GM19455 (cell line): Measurements from ENCODE around the gene PRKCSH.
"Not testable (repeated sequence)": the region's sequence is repeated elsewhere in the genome, so short reads cannot be mapped to it uniquely, and the experiment has no call there.

Experiments used
- ATAC-seq: cut with Tn5 transposase; IDR thresholded peaks from one replicate; pipeline ENCODE4 v1.9.1; 2021; ENCODE audit not compliant: unreplicated experiment

The PRKCSH gene

GRCh38 chr19:11450570-11451326, 15.3 kb downstream of the PRKCSH start:
- ATAC-seq = no peak

DNA sequence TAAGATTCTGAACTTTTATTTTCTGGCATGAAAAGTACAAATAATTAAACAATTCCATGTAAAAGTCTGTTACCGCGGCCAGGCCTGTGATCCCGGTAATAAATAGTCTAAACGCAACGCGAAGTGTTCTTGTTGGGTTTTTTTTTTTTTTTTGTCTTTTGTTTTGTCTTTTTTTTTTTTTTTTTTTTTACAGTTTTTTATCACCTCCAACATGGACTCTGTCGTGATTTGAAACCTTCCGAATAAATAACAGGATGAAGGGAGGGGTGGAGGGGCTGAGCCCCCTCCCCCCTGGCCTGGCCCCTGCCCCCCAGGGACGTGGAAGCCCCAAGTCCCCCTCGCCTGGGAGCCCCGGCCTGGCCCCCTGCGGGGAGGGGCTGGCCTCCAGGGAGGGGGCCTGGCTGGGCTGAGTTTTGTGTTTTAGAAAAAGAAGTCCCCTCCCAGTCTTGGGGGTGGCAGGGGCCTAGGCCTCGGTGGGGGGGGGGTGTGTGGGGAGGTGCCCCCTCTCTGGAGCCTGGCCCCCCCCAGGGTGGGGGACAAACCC, 16.0 kb downstream of the PRKCSH start:
- ATAC-seq = no peak

GRCh38 chr19:11451871-11452619, 16.6 kb downstream of the PRKCSH start:
- ATAC-seq = no peak

DNA sequence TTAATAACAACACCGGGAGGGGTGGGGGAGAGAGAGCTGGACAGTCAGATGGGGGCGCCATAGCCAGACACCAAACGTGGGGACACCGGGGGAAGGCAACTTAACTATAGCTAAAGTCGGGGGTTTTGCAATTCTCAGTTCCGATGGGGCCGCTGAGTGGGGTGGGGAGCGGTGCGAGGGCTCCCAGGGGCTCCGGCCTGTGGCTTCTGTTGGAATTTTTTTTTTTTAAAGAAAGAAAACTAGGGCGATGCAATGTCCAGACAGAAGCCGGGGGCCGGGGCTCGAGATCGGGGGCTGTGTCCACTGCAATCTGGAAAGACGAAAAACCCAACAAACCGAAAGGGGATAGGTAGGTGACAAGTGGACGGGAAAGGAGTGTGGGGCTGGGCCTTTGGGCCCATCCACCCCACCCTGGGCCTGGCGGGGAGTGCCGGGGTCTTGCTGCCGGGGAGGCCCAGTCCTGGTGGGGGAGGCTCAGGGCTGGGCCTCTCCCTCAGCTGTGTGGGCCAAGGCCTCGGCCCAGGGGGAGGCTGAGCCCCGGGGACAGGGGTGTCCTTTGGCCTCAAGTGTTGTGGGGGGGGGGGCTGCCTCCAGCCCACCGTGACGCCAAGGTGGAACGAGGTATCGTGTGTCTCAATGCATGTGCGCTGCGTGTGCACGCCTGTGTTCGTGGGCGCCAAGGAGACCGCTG, 17.3 kb downstream of the PRKCSH start:
- ATAC-seq = no peak

DNA sequence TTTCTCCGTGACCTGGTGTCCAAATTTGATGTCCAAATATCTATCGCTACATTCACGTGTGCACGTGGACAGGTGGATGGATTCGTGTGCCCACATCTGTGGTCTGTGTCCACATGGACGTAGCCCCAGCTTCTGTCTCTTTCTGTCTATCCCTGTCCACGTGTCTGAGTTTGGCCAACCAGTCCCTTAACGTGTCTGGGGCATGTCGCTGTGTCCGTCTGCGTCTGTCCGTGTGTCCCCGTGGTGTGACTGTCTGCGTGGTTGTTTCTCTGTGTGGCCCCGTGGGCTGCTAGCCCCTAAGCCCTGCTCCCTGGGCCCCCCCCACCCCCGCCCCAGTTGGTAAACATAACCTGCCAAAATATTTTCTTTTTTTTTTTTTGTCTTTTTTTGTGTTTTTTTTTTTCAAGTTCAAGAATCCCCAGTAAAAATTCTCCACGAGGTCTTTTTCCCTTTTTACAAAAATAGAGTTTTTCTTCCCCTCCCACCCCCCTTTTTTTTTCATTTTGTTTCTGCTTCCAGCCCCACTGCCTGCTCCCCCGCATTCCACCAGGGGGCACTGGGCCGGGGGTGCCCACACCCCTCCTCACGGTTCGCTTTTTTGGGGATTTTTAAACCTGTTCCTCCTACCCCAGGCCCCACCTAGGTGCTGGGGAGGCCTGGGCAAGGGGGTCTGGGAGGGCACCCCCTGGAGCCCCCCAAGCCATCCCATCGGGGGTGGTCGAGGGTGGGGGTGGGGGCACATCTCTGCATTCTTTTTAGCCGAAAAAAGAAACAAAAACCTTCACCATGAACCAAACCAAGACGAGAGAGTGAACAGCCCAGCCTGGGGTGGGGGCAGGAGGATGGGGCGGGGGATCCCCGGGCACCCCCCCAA, 18.3 kb downstream of the PRKCSH start:
- no peak for ATAC-seq

- not testable (repeated sequence) for ATAC-seq
Measured at GRCh38 chr19:11455233-11455554, 19.8 kb downstream of the PRKCSH start.

- no peak for ATAC-seq
Measured at GRCh38 chr19:11456659-11457058, 21.2 kb downstream of the PRKCSH start.

- no peak for ATAC-seq
Measured at GRCh38 chr19:11457115-11457514, 21.7 kb downstream of the PRKCSH start.

GRCh38 chr19:11457831-11458230, 22.4 kb downstream of the PRKCSH start:
- no peak for ATAC-seq

DNA sequence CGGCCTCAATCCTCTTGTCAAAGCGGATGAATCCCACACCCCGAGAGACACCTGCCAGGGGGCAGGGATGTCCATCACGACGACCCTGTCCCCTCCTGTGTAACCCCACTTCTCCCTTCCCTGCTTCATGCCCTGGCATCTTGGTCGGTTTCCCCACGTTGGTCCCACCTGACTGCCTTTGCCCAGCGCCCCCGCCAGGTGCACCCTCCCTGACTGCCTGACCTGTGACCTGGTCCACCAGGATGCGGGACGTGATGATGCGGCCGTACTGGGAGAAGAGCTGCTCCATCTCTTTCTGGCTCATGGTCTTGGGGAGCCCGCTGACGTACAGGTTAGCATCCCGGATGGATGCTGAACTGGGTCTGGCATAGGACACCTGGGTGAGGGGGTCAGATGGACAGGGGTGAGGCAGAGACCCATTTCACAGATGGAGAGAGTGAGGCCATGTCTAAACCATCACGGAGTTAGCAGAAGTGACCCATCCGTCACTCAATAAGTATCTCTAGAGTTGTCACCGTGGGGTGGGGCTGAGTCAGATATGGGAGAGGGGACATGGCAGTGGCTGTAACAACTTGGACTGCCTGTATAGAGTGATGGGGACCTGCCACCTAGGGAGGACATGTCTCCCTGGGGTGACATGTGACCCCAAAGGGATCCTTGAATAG, 22.9 kb downstream of the PRKCSH start:
- ATAC-seq = no peak

GRCh38 chr19:11458912-11459311, 23.5 kb downstream of the PRKCSH start:
- not testable (repeated sequence) for ATAC-seq

GRCh38 chr19:11460207-11460606, 24.8 kb downstream of the PRKCSH start:
- ATAC-seq = no peak

DNA sequence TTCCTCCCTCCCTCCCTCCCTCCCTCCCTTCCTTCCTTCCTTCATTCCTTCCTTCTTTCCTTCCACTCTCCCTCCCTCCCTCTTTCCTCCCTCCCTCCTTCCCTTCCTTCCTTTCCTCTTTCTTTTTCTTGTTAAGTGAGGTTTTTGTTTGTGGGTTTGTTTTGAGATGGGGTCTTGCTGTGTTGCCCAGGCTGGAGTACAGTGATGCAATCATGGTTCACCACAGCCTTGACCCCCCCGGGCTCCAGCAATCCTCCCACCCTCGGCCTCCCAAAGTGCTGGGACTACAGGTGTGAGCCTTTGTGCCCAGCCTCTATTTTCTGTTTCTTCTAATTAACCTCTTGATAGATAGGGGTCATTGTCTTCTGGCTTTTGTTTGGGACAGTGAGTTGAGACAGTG, 26.0 kb downstream of the PRKCSH start:
- no peak for ATAC-seq

GRCh38 chr19:11463391-11463790, 28.0 kb downstream of the PRKCSH start:
- ATAC-seq = no peak

DNA sequence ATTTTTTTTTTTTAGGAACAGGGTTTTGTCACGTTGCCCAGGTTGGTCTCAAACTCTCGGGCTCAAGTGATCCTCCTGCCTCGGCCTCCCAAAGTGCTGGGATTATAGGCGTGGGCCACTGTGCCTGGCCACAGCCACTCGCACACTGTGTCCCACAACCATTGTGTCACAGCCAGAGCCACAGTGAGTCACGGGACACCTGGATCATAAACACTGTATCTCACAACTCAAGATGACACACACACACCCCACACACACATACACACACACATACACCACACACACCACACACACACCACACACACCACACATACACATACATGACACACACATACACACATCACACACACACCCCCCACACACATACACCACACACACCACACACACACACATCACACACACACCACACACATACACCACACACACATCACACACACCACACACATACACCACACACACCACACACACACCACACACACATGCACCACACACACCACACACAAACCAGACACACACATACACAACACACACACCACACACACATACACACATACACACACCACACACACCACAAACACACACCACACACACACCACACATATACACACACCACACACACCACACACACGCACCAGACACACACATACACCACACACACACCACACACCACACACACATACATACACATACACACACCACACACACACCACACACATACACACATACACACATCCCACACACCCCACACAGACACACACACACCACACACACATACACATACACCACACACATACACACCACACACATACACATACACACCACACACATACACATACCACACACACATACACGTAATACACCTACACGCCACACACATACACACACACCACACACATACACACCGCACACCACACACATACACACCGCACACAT, 29.2 kb downstream of the PRKCSH start:
- ATAC-seq = no peak

- ATAC-seq = no peak
Measured at GRCh38 chr19:11465600-11465999, 30.2 kb downstream of the PRKCSH start.

DNA sequence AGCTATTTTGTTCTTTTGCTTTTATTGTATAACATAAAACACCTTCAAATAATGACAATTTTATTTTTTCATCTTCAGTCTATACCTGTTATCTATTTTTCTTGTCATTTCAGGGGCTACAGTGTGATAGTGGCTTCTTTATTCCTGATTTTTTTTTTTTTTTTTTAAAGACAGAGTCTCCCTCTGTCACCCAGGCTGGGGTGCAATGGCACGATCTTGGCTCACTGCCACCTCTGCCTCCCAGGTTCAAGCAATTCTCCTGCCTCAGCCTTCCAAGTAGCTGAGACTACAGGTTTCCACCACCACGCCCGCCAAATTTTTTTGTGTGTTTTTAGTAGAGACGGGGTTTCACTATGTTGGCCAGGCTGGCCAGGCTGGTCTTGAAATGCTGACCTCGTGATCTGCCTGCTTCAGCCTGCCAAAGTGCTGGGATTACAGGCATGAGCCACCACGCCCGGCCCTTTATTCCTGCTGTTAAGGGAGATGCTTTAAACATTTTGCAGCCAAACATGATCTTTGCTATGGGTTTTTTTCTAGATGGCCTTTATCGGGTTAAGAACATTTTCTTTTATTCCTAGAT, 32.9 kb downstream of the PRKCSH start:
- ATAC-seq = not testable (repeated sequence)

DNA sequence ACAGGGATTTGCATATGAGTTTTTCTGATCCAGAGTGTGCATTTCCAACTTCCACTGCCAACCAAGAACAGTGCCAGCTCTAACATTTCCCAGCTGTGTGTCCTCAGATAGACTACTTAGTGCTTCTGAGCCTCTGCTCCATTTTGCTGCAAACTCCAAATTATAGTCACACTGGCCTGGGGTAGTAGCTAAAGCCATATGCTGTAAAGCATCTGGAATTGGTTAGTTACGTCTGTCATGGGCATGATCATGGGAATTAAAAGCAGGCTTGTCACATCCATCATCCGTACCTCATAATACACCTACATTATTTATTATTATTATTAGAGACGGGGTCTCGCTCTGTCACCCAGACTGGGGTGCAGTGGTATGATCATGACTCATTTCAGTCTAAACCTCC, 38.3 kb downstream of the PRKCSH start:
- ATAC-seq = no peak

GRCh38 chr19:11475343-11475742, 39.9 kb downstream of the PRKCSH start:
- not testable (repeated sequence) for ATAC-seq
